ENCODE data around the gene ARHGEF33. TPM values are rescaled to one million over a fixed set of nuclear protein-coding genes. Genes with fewer than 3 reads are reported as not detected.

The ARHGEF33 gene
- total and polyA plus RNA-seq, 2 of the 8 experiments (the other 6 are each of a cell fraction or from before 2014, with no cell fraction given) = 0.09 to 0.95 TPM

- no peak overlapping the region for H2BK120ac ChIP-seq (replicated peaks; ENCODE audit: low read depth, low read length)
- no peak overlapping the region for H3K4me2 ChIP-seq (ENCODE audit: insufficient read depth in 1 of 2, low read depth in 2 of 2, low read length in 2 of 2)
- H2BK5ac ChIP-seq (ENCODE audit: low read depth, low read length) = no peak overlapping the region
- POLR2A ChIA-PET (ENCODE audit: partially characterized antibody) = no interaction called here
- H3K36me3 ChIP-seq (ENCODE audit: control insufficient read depth in 2 of 4, insufficient read depth in 4 of 4, low read length in 3 of 4) = no peaks in the 10 kb centered on the region; a peak in 1 of 8 replicates
- H3K23ac ChIP-seq (ENCODE audit: insufficient read length) = no peak overlapping the region
- H4K91ac ChIP-seq (replicated peaks; ENCODE audit: insufficient read length, low read length) = no peak overlapping the region
- H3K27ac ChIP-seq (ENCODE audit: low read depth, low read length) = no peak overlapping the region
- no peaks in the 10 kb centered on the region for H3K4me1 ChIP-seq (replicated peaks in 1 of 4; ENCODE audit: control insufficient read depth in 3 of 4, insufficient read depth in 4 of 4, low read length in 3 of 4)
- H3K9me3 ChIP-seq (ENCODE audit: insufficient read depth in 2 of 2, low read depth in 1 of 2, low read length in 1 of 2) = no peaks in the 10 kb centered on the region
- H2BK15ac ChIP-seq (ENCODE audit: low read length) = no peak overlapping the region
- no peaks in the 10 kb centered on the region for H3K23me2 ChIP-seq (ENCODE audit: low read depth, low read length)
- FAIRE-seq (no peak), DNase-seq (ENCODE audit: low read depth in 1 of 2, low spot score in 2 of 2) (no peak)
- no peaks in the 10 kb centered on the region for H4K20me1 ChIP-seq (replicated peaks in 1 of 2; ENCODE audit: control insufficient read depth in 1 of 2, insufficient read depth in 2 of 2, low read length in 2 of 2)
- no peak overlapping the region for H3K56ac ChIP-seq (replicated peaks; ENCODE audit: insufficient read length, low read depth, low read length)
- TF ChIP-seq BACH1 (IDR thresholded peaks at IDR 0.05; ENCODE audit: low read length) (no peak), HDAC6 (IDR thresholded peaks at IDR 0.05; ENCODE audit: low read depth, low read length) (no peak), POLR2A (IDR thresholded peaks at IDR 0.05; ENCODE audit: control extremely low read depth in 1 of 2, low read depth in 2 of 2, low read length in 2 of 2) (no peak), EP300 (IDR thresholded peaks at IDR 0.05; ENCODE audit: borderline replicate concordance in 1 of 2, low read depth in 2 of 2, low read length in 2 of 2) (no peak), KDM4A (IDR thresholded peaks at IDR 0.05; ENCODE audit: low read depth, low read length, severe bottlenecking) (no peak), JUND (IDR thresholded peaks at IDR 0.05; ENCODE audit: low read length) (no peak), CTBP2 (IDR thresholded peaks at IDR 0.05; ENCODE audit: borderline replicate concordance, insufficient read depth, insufficient read length, low read length) (no peak), PHF8 (conservative IDR thresholded peaks at IDR 0.05; ENCODE audit: low read depth, low read length) (no peak), GABPA (IDR thresholded peaks at IDR 0.05; ENCODE audit: borderline replicate concordance, insufficient read depth, low read length) (no peak), TAF1 (IDR thresholded peaks at IDR 0.05; ENCODE audit: low read depth, low read length) (no peak), SAP30 (IDR thresholded peaks at IDR 0.05; ENCODE audit: insufficient read depth, insufficient replicate concordance, low read length) (no peak)
- TF ChIP-seq, protein P1, sequence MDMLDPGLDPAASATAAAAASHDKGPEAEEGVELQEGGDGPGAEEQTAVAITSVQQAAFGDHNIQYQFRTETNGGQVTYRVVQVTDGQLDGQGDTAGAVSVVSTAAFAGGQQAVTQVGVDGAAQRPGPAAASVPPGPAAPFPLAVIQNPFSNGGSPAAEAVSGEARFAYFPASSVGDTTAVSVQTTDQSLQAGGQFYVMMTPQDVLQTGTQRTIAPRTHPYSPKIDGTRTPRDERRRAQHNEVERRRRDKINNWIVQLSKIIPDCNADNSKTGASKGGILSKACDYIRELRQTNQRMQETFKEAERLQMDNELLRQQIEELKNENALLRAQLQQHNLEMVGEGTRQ (IDR thresholded peaks at IDR 0.05; ENCODE audit: low read length) = no peak
- TF ChIP-seq, protein P2, sequence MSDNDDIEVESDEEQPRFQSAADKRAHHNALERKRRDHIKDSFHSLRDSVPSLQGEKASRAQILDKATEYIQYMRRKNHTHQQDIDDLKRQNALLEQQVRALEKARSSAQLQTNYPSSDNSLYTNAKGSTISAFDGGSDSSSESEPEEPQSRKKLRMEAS (IDR thresholded peaks at IDR 0.05) = no peak
- no peak overlapping the region for H3K4me3 ChIP-seq (ENCODE audit: extremely low read depth in 1 of 4, insufficient read depth in 2 of 4, low read depth in 3 of 4, low read length in 4 of 4)
- H4K8ac ChIP-seq (ENCODE audit: extremely low read depth, insufficient read depth, low read length) = no peak overlapping the region
- CTCF ChIA-PET (ENCODE audit: partially characterized antibody) = interaction anchor here (0.6 kb wide), 1 partner anchor 25 kb away, joined by 6 read pairs; no protein-coding TSS in a partner anchor
- H3K27me3 ChIP-seq (replicated peaks in 1 of 4; ENCODE audit: control insufficient read depth in 3 of 4, extremely low read depth in 1 of 4, insufficient read depth in 3 of 4, low read length in 3 of 4) = no peaks in the 10 kb centered on the region
- WGBS, 2 experiments (ENCODE audit: extremely low coverage in 1 of 2, insufficient coverage in 1 of 2, insufficient read length in 1 of 2, insufficient replicate concordance in 2 of 2, low coverage in 1 of 2, low lambda C conversion rate in 2 of 2, missing lambda C conversion rate in 1 of 2) = 97% methylated on average over 4 of the region's 4 CpGs; no CpG with 5 or more reads in 1 of the 2 experiments
- H3K4ac ChIP-seq (replicated peaks; ENCODE audit: insufficient read length, low read depth, low read length) = no peak overlapping the region
- no peak overlapping the region for H4K5ac ChIP-seq (ENCODE audit: insufficient read length, low read depth, low read length)
- H3K79me1 ChIP-seq (ENCODE audit: low read depth, low read length) = no peaks in the 10 kb centered on the region
- H2AFZ ChIP-seq (ENCODE audit: low read length) = no peak overlapping the region
- H3K18ac ChIP-seq (ENCODE audit: extremely low read depth, low read length) = no peak overlapping the region
- no peaks in the 10 kb centered on the region for H3K79me2 ChIP-seq (ENCODE audit: control insufficient read depth in 1 of 2, insufficient read depth in 2 of 2, low read length in 2 of 2)
- no peak overlapping the region for H2AK5ac ChIP-seq (ENCODE audit: low read depth, low read length)
- H3K14ac ChIP-seq (ENCODE audit: insufficient read length) = no peak overlapping the region
- H2BK20ac ChIP-seq (ENCODE audit: low read length) = no peak overlapping the region
- no peak overlapping the region for H2BK12ac ChIP-seq (ENCODE audit: low read depth, low read length)
- no peak overlapping the region for H3K9ac ChIP-seq (replicated peaks in 1 of 4; ENCODE audit: extremely low read depth in 1 of 4, low read depth in 3 of 4, low read length in 3 of 4)
Observed at GRCh38 chr2:39024833-39025232, 135.2 kb downstream of the ARHGEF33 start.
